Uterus (tissue), 2 donors: ENCODE data around the gene ARL5A.

Experiments
- CTCF ChIP-seq, 4 experiments: fragments of 200-600 bp in 2 of 4; fragments of 450-650 bp in 2 of 4; sonication (generic) in 2 of 4; IDR thresholded peaks; one replicate each; pipeline ENCODE4 v1.5.1; 2016 to 2019; ENCODE audit warnings: antibody characterized with exemption in 4 of 4, mild to moderate bottlenecking in 2 of 4, moderate library complexity in 1 of 4
- POLR2A ChIP-seq, 2 donors: fragments of 450-650 bp; IDR thresholded peaks; one replicate each; pipeline ENCODE4 v1.6.1; 2016; ENCODE audit warnings: antibody characterized with exemption in 2 of 2, mild to moderate bottlenecking in 1 of 2, moderate library complexity in 1 of 2

GRCh38 chr2:151844211-151844896, 16.1 kb upstream of the ARL5A start:
- TF ChIP-seq CTCF (IDR thresholded peaks at IDR 0.05) (no peak), POLR2A (IDR thresholded peaks at IDR 0.05) (no peak)
